Keratinocyte (primary cell): ENCODE measurements around the gene SCARF2. TPM values are rescaled to one million over a fixed set of nuclear protein-coding genes. Genes with fewer than 3 reads are reported as not detected.

Source experiments
- DNase-seq: peaks from one replicate; pipeline ENCODE4 v3.0.0-alpha.2; 2011; ENCODE audit warnings: low read depth, missing footprints, low spot score
- FAIRE-seq: peaks from 2 replicates; lab custom pipeline; 2011; peaks lifted over from hg19 to GRCh38; lab: Jason Lieb, UNC
- H2AFZ ChIP-seq: 2 replicates; pipeline ENCODE4 v1.6.0; 2012; ENCODE audit warnings: low read length, control low read depth, inconsistent platforms; ENCODE audit not compliant: control insufficient read depth
- H3K27ac ChIP-seq: 2 replicates; pipeline ENCODE4 v1.5.1; 2011; ENCODE audit warnings: low read length; ENCODE audit not compliant: control insufficient read depth, insufficient read depth
- H3K27me3 ChIP-seq: 3 replicates; pipeline ENCODE4 v1.6.0; 2011; ENCODE audit warnings: low read length; ENCODE audit not compliant: control insufficient read depth, insufficient read depth; ENCODE audit errors: extremely low read depth
- H3K36me3 ChIP-seq, 2 experiments: 2 replicates in 1 of 2; 3 replicates in 1 of 2; pipeline ENCODE4 v1.5.1; 2011; ENCODE audit warnings: low read length in 2 of 2, mild to moderate bottlenecking in 1 of 2; ENCODE audit not compliant: control insufficient read depth in 2 of 2, insufficient read depth in 2 of 2; ENCODE audit errors: extremely low read depth in 1 of 2
- H3K4me1 ChIP-seq: 3 replicates; pipeline ENCODE4 v1.5.1; 2011; ENCODE audit warnings: low read length; ENCODE audit not compliant: control insufficient read depth, insufficient read depth; ENCODE audit errors: extremely low read depth
- H3K4me2 ChIP-seq: 3 replicates; pipeline ENCODE4 v1.6.0; 2011; ENCODE audit warnings: low read depth, low read length; ENCODE audit not compliant: control insufficient read depth, insufficient read depth; ENCODE audit errors: extremely low read depth
- H3K4me3 ChIP-seq, 3 experiments: fragments of 200-600 bp in 1 of 3; sonication (generic) in 1 of 3; 2 replicates in 2 of 3; 3 replicates in 1 of 3; pipeline ENCODE4 v1.5.1; 2011 to 2016; ENCODE audit warnings: low read length in 3 of 3, mild to moderate bottlenecking in 3 of 3, control low read depth in 2 of 3, inconsistent platforms in 1 of 3, low read depth in 1 of 3, mixed read lengths in 1 of 3, mixed run types in 1 of 3, moderate library complexity in 1 of 3; ENCODE audit not compliant: control insufficient read depth in 2 of 3, insufficient read depth in 2 of 3; ENCODE audit errors: extremely low read depth in 1 of 3
- H3K79me2 ChIP-seq: 2 replicates; pipeline ENCODE4 v1.6.0; 2012; ENCODE audit warnings: low read length; ENCODE audit not compliant: control insufficient read depth, insufficient read depth
- H3K9ac ChIP-seq: 3 replicates; pipeline ENCODE4 v1.6.0; 2011; ENCODE audit warnings: low read length; ENCODE audit not compliant: control insufficient read depth, insufficient read depth; ENCODE audit errors: extremely low read depth
- H3K9me1 ChIP-seq: 3 replicates; pipeline ENCODE4 v1.6.0; 2011; ENCODE audit warnings: low read length; ENCODE audit not compliant: control insufficient read depth, insufficient read depth; ENCODE audit errors: extremely low read depth
- H3K9me3 ChIP-seq: 2 replicates; pipeline ENCODE4 v1.5.1; 2012; ENCODE audit warnings: low read depth, low read length; ENCODE audit not compliant: control insufficient read depth
- H4K20me1 ChIP-seq: 3 replicates; pipeline ENCODE4 v1.6.0; 2011; ENCODE audit warnings: low read length; ENCODE audit not compliant: control insufficient read depth, insufficient read depth; ENCODE audit errors: extremely low read depth
- CTCF ChIP-seq, 3 experiments: IDR thresholded peaks in 1 of 3; conservative IDR thresholded peaks in 1 of 3; optimal IDR thresholded peaks in 1 of 3; 2 replicates in 2 of 3; 3 replicates in 1 of 3; pipeline versions ENCODE3 to v1.5.1; 2011; ENCODE audit warnings: low read length in 3 of 3, mild to moderate bottlenecking in 3 of 3, moderate library complexity in 2 of 3, control low read depth in 1 of 3, inconsistent platforms in 1 of 3; ENCODE audit not compliant: insufficient read depth in 2 of 3; ENCODE audit errors: extremely low read depth in 1 of 3
- EZH2 ChIP-seq: IDR thresholded peaks from one replicate; pipeline ENCODE4 v1.6.1; 2012; ENCODE audit warnings: inconsistent platforms, mild to moderate bottlenecking, low read length, moderate library complexity
- dilution Hi-C: fragments of 300-500 bp; cut with MboI; formaldehyde crosslinking; loops from one replicate; pipeline ENCODE4 v1.7.0; 2020; ENCODE audit warnings: low sequenced_read_pairs; ENCODE audit not compliant: extremely low pct_ligation_motif_present
- polyA plus RNA-seq, 5 experiments: library from polyadenylated mRNA; depleted of rRNA in 3 of 5; stranded (reverse) in 3 of 5; stranded (forward) in 1 of 5; unstranded in 1 of 5; fragments of >200 nt; gene quantifications; 1 replicate in 1 of 5; 2 replicates in 3 of 5; 3 replicates in 1 of 5; pipeline versions ENCODE4 v1.2.1 to v1.2.3, GENCODE V29; 2011 to 2012; ENCODE audit warnings: missing spikeins in 2 of 5, low read depth in 1 of 5, low replicate concordance in 1 of 5

The SCARF2 gene
- polyA plus RNA-seq, 1 donor (not counting 4 experiments of a cell fraction or from before 2014, with no cell fraction given), result 0.05 TPM

GRCh38 chr22:20386972-20387371, 50.7 kb downstream of the SCARF2 start:
- Histone ChIP-seq H3K27ac (no peak overlapping the region), H3K36me3 (no peaks in the 10 kb centered on the region), H3K4me2 (no peak overlapping the region), H3K4me1 (no peaks in the 10 kb centered on the region), H3K79me2 (no peaks in the 10 kb centered on the region), H3K9ac (no peak overlapping the region), H2AFZ (no peak overlapping the region), H4K20me1 (no peaks in the 10 kb centered on the region), H3K27me3 (peaks cover 5% of the 10 kb centered on the region), H3K9me1 (no peaks in the 10 kb centered on the region), H3K4me3 (no peak overlapping the region), H3K9me3 (no peaks in the 10 kb centered on the region)
- dilution Hi-C loops, result no loop called here
- FAIRE-seq (no peak), DNase-seq (no peak)
- TF ChIP-seq EZH2, result no peak
- no peak for TF ChIP-seq CTCF (optimal IDR thresholded peaks at IDR 0.05 in 1 of 3, IDR thresholded peaks at IDR 0.05 in 1 of 3, conservative IDR thresholded peaks at IDR 0.05 in 1 of 3; ENCODE audit: extremely low read depth in 1 of 3, insufficient read depth in 2 of 3, low read length in 3 of 3)

DNA sequence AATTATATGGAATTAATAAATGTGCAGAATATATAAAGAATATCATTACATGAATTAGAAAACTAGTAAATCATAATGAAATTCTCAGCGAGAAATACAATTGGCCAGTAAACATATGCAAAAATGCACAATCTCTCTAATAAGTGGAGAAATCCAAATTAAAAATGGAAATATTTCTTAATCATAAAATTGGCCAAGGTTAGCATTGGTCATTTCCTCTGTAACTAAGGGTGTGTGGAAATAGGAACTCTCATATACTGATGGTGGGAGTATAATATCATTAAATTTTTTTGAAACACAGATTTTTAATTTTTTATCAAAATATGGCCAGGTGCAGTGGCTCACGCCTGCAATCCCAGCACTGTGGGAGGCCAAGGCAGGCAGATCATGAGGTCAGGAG, 51.3 kb downstream of the SCARF2 start:
- TF ChIP-seq EZH2, result no peak
- TF ChIP-seq CTCF (optimal IDR thresholded peaks at IDR 0.05 in 1 of 3, IDR thresholded peaks at IDR 0.05 in 1 of 3, conservative IDR thresholded peaks at IDR 0.05 in 1 of 3; ENCODE audit: extremely low read depth in 1 of 3, insufficient read depth in 2 of 3, low read length in 3 of 3), result no peak
- no peak overlapping the region for H3K4me3 ChIP-seq
- no peak overlapping the region for H2AFZ ChIP-seq
- no peak overlapping the region for H3K9ac ChIP-seq
- H3K4me2 ChIP-seq, result no peak overlapping the region
- H3K9me1 ChIP-seq, result no peaks in the 10 kb centered on the region
- FAIRE-seq, result no peak
- dilution Hi-C loops, result no loop called here
- no peak overlapping the region for H3K27ac ChIP-seq
- H4K20me1 ChIP-seq, result no peaks in the 10 kb centered on the region
- no peak for DNase-seq
- H3K36me3 ChIP-seq, result no peaks in the 10 kb centered on the region
- no peaks in the 10 kb centered on the region for H3K9me3 ChIP-seq
- peaks cover 5% of the 10 kb centered on the region for H3K27me3 ChIP-seq
- no peaks in the 10 kb centered on the region for H3K4me1 ChIP-seq
- H3K79me2 ChIP-seq, result no peaks in the 10 kb centered on the region
